ENCODE measurements around the gene ACAP2. TPM values are rescaled to one million over a fixed set of nuclear protein-coding genes. Genes with fewer than 3 reads are reported as not detected.
"Not testable (repeated sequence)": the region's sequence is repeated elsewhere in the genome, so short reads cannot be mapped to it uniquely, and the experiment has no call there.

Gene ACAP2
- total and polyA plus RNA-seq, 2 experiments from 2014 or later = 45.6 to 104 TPM

DNA sequence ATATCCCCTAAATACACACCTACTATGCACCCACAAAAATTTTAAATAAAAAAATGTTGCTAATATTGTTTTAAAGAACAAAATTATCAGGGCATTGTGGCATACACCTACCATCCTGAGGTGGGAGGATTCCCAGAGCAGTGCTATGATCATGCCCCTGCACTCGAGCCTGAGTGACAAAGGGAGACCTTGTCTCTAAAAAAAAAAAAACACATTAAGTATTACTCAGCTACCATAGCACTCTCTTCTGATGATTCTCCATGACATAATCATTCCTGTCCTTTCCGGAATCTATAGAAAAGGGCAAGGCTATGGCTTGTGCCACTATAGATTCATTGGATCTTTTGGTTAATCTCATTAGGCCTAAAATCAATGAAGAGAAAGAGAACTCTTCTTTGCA lies 77.4 kb downstream of the ACAP2 start:
- Mint-ChIP-seq H3K4me1 (peaks cover 10% of the 10 kb centered on the region), H3K4me3 (no peak overlapping the region)

DNA sequence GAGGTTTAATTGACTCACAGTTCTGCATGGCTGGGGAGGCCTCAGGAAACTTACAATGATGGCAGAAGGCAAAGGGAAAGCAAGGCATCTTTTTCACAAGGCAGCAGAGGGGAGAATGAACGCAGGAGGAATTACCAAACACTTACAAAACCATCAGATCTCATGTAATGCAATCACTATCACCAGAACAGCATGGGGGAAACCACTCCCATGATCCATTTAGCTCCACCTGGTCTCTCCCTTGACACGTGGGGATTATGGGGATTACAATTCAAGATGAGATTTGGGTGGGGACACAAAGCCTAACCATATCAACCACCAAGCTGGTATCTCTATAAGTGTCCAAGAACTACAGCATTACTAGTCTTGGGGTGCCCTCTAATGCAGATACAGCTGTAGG lies 85.0 kb downstream of the ACAP2 start:
- not testable (repeated sequence) for H3K9me2 ChIP-seq (ENCODE audit: insufficient read depth); H3K9me3 Mint-ChIP-seq; H3K4me1 ChIP-seq (ENCODE audit: insufficient read depth); H3K4me3 Mint-ChIP-seq; H3K36me3 ChIP-seq (ENCODE audit: insufficient read depth); H3K4me2 ChIP-seq; H3K27me3 Mint-ChIP-seq (ENCODE audit: insufficient read depth, low read depth, poor library complexity); H3K4me3 ChIP-seq; H3K27me3 ChIP-seq (ENCODE audit: insufficient read depth); H3F3A ChIP-seq (replicated peaks; ENCODE audit: low read depth); H3K27ac Mint-ChIP-seq; DNase-seq (ENCODE audit: low spot score); ATAC-seq; H3K27ac ChIP-seq (ENCODE audit: low read depth); H2AFZ ChIP-seq; H4K20me1 ChIP-seq (replicated peaks; ENCODE audit: insufficient read depth); H3K36me3 Mint-ChIP-seq (ENCODE audit: low read depth)
- H3K79me2 ChIP-seq (replicated peaks; ENCODE audit: insufficient read depth) = peaks cover 21% of the 10 kb centered on the region; the same call in 1 of the 2 replicates
- peaks cover 28% of the 10 kb centered on the region; the same call in 2 of the 3 replicates for H3K4me1 Mint-ChIP-seq

More for the DNA sequence above, 77.4 kb downstream of the ACAP2 start:
- Histone ChIP-seq H3K27me3 (ENCODE audit: insufficient read depth) (no peaks in the 10 kb centered on the region), H3K27ac (ENCODE audit: low read depth) (no peak overlapping the region), H3K79me2 (replicated peaks; ENCODE audit: insufficient read depth) (peaks cover 23% of the 10 kb centered on the region; the same call in 1 of the 2 replicates), H3K9me2 (ENCODE audit: insufficient read depth) (no peaks in the 10 kb centered on the region), H3F3A (replicated peaks; ENCODE audit: low read depth) (no peaks in the 10 kb centered on the region), H2AFZ (no peak overlapping the region), H3K36me3 (ENCODE audit: insufficient read depth) (no peaks in the 10 kb centered on the region), H4K20me1 (replicated peaks; ENCODE audit: insufficient read depth) (no peaks in the 10 kb centered on the region), H3K4me3 (no peak overlapping the region), H3K4me2 (no peak overlapping the region), H3K4me1 (ENCODE audit: insufficient read depth) (peaks cover 3% of the 10 kb centered on the region; the same call in 1 of the 2 replicates)
- no peak for DNase-seq (ENCODE audit: low spot score)
- Mint-ChIP-seq H3K36me3 (ENCODE audit: low read depth) (no peaks in the 10 kb centered on the region), H3K27me3 (ENCODE audit: insufficient read depth, low read depth, poor library complexity) (no peaks in the 10 kb centered on the region), H3K9me3 (no peaks in the 10 kb centered on the region), H3K27ac (no peak overlapping the region)
- no peak for ATAC-seq
- no peak for TF ChIP-seq EZH2phosphoT487 (IDR thresholded peaks at IDR 0.05; ENCODE audit: unreplicated experiment)

DNA sequence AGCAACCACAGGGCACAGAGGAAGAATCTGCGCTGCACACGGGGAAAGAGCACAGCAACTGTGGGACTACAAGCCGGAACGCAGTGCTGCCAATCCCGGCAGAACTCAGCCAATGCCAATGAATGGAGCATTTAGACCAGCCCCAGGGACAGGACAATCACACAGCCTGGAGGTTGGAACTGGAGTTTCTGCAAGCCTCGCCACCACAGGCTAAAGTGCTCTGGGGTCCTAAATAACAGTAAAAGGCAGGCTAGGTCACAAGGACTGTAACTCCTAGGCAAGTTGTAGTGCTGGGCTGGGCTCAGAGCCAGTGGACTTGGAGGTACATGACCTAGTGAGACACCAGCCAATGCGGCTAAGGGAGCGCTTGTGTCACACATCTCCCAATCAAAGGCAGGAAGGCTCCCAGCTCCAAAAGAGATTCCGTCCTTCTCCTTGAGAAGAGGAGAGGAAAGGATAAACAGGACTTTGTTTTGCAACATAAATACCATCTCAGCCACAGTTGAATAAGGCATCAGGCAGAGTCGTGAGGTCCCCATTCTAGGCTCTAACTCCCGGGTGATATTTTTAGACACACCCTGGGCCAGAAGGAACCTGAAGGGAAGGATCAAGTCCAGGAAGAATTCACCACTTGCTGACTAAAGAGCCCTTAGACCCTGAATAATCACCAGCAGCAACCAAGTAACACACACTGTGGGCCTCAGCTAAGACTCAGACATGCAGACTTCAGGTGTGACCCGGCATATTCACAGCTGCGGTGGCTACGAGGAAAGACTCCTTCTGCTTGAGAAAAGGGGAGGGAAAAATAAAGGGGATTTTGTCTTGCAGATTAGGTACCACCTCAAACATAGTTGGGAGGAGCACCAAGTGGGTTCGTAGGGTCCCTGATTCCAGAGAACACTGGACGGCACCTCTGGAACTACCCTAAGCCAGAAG lies 86.4 kb downstream of the ACAP2 start:
- peak; percentile 15 for DNase-seq (ENCODE audit: low spot score)
- H3K27me3 ChIP-seq (ENCODE audit: insufficient read depth) = no peaks in the 10 kb centered on the region
- H3K27ac ChIP-seq (ENCODE audit: low read depth) = no peak overlapping the region
- no peak overlapping the region for H2AFZ ChIP-seq
- no peak overlapping the region for H3K4me3 Mint-ChIP-seq
- H3K27me3 Mint-ChIP-seq (ENCODE audit: insufficient read depth, low read depth, poor library complexity) = no peaks in the 10 kb centered on the region
- peaks cover 14% of the 10 kb centered on the region; the same call in 1 of the 2 replicates for H3K79me2 ChIP-seq (replicated peaks; ENCODE audit: insufficient read depth)
- ATAC-seq = peak; percentile 67
- H3K36me3 Mint-ChIP-seq (ENCODE audit: low read depth) = no peaks in the 10 kb centered on the region; the same call in 2 of the 3 replicates
- H3K36me3 ChIP-seq (ENCODE audit: insufficient read depth) = no peaks in the 10 kb centered on the region
- no peaks in the 10 kb centered on the region for H3K9me2 ChIP-seq (ENCODE audit: insufficient read depth)
- no peak overlapping the region for H3K4me3 ChIP-seq
- no peak overlapping the region for H3K4me2 ChIP-seq
- peaks cover 24% of the 10 kb centered on the region; the same call in 2 of the 3 replicates for H3K4me1 Mint-ChIP-seq
- H3F3A ChIP-seq (replicated peaks; ENCODE audit: low read depth) = no peaks in the 10 kb centered on the region
- peaks cover 9% of the 10 kb centered on the region; the same call in 1 of the 2 replicates for H3K4me1 ChIP-seq (ENCODE audit: insufficient read depth)
- H4K20me1 ChIP-seq (replicated peaks; ENCODE audit: insufficient read depth) = no peaks in the 10 kb centered on the region
- no peaks in the 10 kb centered on the region for H3K9me3 Mint-ChIP-seq
- peak overlapping the region; percentile 86 for H3K27ac Mint-ChIP-seq
- TF ChIP-seq, protein P1, sequence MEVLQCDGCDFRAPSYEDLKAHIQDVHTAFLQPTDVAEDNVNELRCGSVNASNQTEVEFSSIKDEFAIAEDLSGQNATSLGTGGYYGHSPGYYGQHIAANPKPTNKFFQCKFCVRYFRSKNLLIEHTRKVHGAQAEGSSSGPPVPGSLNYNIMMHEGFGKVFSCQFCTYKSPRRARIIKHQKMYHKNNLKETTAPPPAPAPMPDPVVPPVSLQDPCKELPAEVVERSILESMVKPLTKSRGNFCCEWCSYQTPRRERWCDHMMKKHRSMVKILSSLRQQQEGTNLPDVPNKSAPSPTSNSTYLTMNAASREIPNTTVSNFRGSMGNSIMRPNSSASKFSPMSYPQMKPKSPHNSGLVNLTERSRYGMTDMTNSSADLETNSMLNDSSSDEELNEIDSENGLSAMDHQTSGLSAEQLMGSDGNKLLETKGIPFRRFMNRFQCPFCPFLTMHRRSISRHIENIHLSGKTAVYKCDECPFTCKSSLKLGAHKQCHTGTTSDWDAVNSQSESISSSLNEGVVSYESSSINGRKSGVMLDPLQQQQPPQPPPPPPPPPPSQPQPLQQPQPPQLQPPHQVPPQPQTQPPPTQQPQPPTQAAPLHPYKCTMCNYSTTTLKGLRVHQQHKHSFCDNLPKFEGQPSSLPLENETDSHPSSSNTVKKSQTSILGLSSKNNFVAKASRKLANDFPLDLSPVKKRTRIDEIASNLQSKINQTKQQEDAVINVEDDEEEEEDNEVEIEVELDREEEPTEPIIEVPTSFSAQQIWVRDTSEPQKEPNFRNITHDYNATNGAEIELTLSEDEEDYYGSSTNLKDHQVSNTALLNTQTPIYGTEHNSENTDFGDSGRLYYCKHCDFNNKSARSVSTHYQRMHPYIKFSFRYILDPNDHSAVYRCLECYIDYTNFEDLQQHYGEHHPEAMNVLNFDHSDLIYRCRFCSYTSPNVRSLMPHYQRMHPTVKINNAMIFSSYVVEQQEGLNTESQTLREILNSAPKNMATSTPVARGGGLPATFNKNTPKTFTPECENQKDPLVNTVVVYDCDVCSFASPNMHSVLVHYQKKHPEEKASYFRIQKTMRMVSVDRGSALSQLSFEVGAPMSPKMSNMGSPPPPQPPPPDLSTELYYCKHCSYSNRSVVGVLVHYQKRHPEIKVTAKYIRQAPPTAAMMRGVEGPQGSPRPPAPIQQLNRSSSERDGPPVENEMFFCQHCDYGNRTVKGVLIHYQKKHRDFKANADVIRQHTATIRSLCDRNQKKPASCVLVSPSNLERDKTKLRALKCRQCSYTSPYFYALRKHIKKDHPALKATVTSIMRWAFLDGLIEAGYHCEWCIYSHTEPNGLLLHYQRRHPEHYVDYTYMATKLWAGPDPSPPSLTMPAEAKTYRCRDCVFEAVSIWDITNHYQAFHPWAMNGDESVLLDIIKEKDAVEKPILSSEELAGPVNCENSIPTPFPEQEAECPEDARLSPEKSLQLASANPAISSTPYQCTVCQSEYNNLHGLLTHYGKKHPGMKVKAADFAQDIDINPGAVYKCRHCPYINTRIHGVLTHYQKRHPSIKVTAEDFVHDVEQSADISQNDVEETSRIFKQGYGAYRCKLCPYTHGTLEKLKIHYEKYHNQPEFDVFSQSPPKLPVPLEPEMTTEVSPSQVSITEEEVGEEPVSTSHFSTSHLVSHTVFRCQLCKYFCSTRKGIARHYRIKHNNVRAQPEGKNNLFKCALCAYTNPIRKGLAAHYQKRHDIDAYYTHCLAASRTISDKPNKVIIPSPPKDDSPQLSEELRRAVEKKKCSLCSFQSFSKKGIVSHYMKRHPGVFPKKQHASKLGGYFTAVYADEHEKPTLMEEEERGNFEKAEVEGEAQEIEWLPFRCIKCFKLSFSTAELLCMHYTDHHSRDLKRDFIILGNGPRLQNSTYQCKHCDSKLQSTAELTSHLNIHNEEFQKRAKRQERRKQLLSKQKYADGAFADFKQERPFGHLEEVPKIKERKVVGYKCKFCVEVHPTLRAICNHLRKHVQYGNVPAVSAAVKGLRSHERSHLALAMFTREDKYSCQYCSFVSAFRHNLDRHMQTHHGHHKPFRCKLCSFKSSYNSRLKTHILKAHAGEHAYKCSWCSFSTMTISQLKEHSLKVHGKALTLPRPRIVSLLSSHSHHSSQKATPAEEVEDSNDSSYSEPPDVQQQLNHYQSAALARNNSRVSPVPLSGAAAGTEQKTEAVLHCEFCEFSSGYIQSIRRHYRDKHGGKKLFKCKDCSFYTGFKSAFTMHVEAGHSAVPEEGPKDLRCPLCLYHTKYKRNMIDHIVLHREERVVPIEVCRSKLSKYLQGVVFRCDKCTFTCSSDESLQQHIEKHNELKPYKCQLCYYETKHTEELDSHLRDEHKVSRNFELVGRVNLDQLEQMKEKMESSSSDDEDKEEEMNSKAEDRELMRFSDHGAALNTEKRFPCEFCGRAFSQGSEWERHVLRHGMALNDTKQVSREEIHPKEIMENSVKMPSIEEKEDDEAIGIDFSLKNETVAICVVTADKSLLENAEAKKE (CRISPR knock-in tag; IDR thresholded peaks at IDR 0.05) = no peak
- no peak for TF ChIP-seq EZH2 (IDR thresholded peaks at IDR 0.05; ENCODE audit: low read depth, unreplicated experiment)
- TF ChIP-seq, protein P2, sequence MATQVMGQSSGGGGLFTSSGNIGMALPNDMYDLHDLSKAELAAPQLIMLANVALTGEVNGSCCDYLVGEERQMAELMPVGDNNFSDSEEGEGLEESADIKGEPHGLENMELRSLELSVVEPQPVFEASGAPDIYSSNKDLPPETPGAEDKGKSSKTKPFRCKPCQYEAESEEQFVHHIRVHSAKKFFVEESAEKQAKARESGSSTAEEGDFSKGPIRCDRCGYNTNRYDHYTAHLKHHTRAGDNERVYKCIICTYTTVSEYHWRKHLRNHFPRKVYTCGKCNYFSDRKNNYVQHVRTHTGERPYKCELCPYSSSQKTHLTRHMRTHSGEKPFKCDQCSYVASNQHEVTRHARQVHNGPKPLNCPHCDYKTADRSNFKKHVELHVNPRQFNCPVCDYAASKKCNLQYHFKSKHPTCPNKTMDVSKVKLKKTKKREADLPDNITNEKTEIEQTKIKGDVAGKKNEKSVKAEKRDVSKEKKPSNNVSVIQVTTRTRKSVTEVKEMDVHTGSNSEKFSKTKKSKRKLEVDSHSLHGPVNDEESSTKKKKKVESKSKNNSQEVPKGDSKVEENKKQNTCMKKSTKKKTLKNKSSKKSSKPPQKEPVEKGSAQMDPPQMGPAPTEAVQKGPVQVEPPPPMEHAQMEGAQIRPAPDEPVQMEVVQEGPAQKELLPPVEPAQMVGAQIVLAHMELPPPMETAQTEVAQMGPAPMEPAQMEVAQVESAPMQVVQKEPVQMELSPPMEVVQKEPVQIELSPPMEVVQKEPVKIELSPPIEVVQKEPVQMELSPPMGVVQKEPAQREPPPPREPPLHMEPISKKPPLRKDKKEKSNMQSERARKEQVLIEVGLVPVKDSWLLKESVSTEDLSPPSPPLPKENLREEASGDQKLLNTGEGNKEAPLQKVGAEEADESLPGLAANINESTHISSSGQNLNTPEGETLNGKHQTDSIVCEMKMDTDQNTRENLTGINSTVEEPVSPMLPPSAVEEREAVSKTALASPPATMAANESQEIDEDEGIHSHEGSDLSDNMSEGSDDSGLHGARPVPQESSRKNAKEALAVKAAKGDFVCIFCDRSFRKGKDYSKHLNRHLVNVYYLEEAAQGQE (IDR thresholded peaks at IDR 0.05; ENCODE audit: unreplicated experiment) = no peak
